Gastroesophageal sphincter (tissue), 4 donors: ENCODE data around the gene GUCY2C. TPM values are rescaled to one million over a fixed set of nuclear protein-coding genes. Genes with fewer than 3 reads are reported as not detected.
"Not testable (repeated sequence)": the region's sequence is repeated elsewhere in the genome, so short reads cannot be mapped to it uniquely, and the experiment has no call there.

Experiments
- ATAC-seq: fragments of 150-250 bp; one replicate; pipeline ENCODE4 v1.9.1; 2016; ENCODE audit warnings: mild to moderate bottlenecking, moderate library complexity
- H3K27ac ChIP-seq, 4 donors: fragments of 200-600 bp; sonication (generic) in 3 of 4; 1 replicate in 3 of 4; 2 replicates in 1 of 4; pipeline ENCODE4 v1.5.1; 2016 to 2019
- H3K27me3 ChIP-seq: fragments of 200-600 bp; sonication (generic); one replicate; pipeline ENCODE4 v1.5.1; 2019
- H3K36me3 ChIP-seq, 2 donors: fragments of 200-600 bp; sonication (generic); one replicate each; pipeline ENCODE4 v1.5.1; 2019; ENCODE audit warnings: control low read depth in 1 of 2
- H3K4me1 ChIP-seq, 3 donors: fragments of 200-600 bp; sonication (generic); 1 replicate in 2 of 3; 2 replicates in 1 of 3; pipeline ENCODE4 v1.5.1; 2016 to 2019; ENCODE audit warnings: control low read depth in 2 of 3
- H3K4me3 ChIP-seq, 2 donors: fragments of 200-600 bp; sonication (generic); one replicate each; pipeline ENCODE4 v1.5.1; 2019; ENCODE audit warnings: mild to moderate bottlenecking in 1 of 2, moderate library complexity in 1 of 2
- H3K9me3 ChIP-seq, 3 donors: fragments of 200-600 bp; sonication (generic); one replicate each; pipeline ENCODE4 v1.5.1; 2017 to 2019; ENCODE audit warnings: control low read depth in 2 of 3
- CTCF ChIP-seq, 4 experiments: fragments of 200-600 bp in 2 of 4; fragments of 450-650 bp in 2 of 4; sonication (generic) in 1 of 4; IDR thresholded peaks; one replicate each; pipeline ENCODE4 v1.5.1; 2017 to 2019; ENCODE audit warnings: antibody characterized with exemption in 4 of 4, mild to moderate bottlenecking in 2 of 4, moderate library complexity in 2 of 4
- EP300 ChIP-seq: sonication (generic); formaldehyde crosslinking; IDR thresholded peaks from one replicate; pipeline ENCODE4 v1.6.1; 2017; ENCODE audit warnings: antibody characterized with exemption, mild to moderate bottlenecking
- POLR2A ChIP-seq, 2 donors: fragments of 450-650 bp; IDR thresholded peaks; one replicate each; pipeline ENCODE4 v1.6.1; 2017; ENCODE audit warnings: antibody characterized with exemption in 2 of 2, mild to moderate bottlenecking in 2 of 2, moderate library complexity in 1 of 2
- POLR2AphosphoS5 ChIP-seq: sonication (generic); formaldehyde crosslinking; IDR thresholded peaks from one replicate; pipeline ENCODE4 v1.6.1; 2017; ENCODE audit warnings: antibody characterized with exemption
- WGBS, 2 donors: methylation state at CpG; one replicate each; pipeline ENCODE4 v1.1.5; 2018; ENCODE audit warnings: low coverage in 1 of 2; 5-methylcytosine and 5-hydroxymethylcytosine counted together
- total RNA-seq, 4 donors: library from RNA; depleted of rRNA; stranded (reverse); fragments of >200 nt; gene quantifications; one replicate each; pipeline ENCODE4 v1.1.0, GENCODE V29; 2016

Gene GUCY2C
- total RNA-seq: not detected

- Histone ChIP-seq H3K36me3 (no peaks in the 10 kb centered on the region), H3K4me3 (no peak within 1 kb of the TSS), H3K27ac (no peak within 1 kb of the TSS), H3K9me3 (no peaks in the 10 kb centered on the region), H3K4me1 (no peaks in the 10 kb centered on the region), H3K27me3 (no peaks in the 10 kb centered on the region)
- 70 to 89% methylated on average over 5 of the region's 8 CpGs for WGBS, 2 donors
- ATAC-seq: no peak
- TF ChIP-seq POLR2A (IDR thresholded peaks at IDR 0.05): no peak
- TF ChIP-seq EP300: no peak
- TF ChIP-seq CTCF (IDR thresholded peaks at IDR 0.05): no peak
Measured at GRCh38 chr12:14696265-14696741, at the start of gene GUCY2C. GUCY2C (minus strand) TSS chr12:14696599; CDS start chr12:14696448, 151 bp downstream.

GRCh38 chr12:14743061-14743460 is 46.7 kb upstream of the GUCY2C start:
- H3K4me1 ChIP-seq: no peaks in the 10 kb centered on the region
- TF ChIP-seq POLR2AphosphoS5 (no peak), POLR2A (IDR thresholded peaks at IDR 0.05) (no peak), EP300 (no peak), CTCF (IDR thresholded peaks at IDR 0.05) (no peak)

GRCh38 chr12:14741942-14742341 is 45.5 kb upstream of the GUCY2C start:
- ATAC-seq: no peak
- TF ChIP-seq POLR2A (IDR thresholded peaks at IDR 0.05): no peak
- TF ChIP-seq EP300: no peak
- no peak for TF ChIP-seq CTCF (IDR thresholded peaks at IDR 0.05)
- TF ChIP-seq POLR2AphosphoS5: no peak
- Histone ChIP-seq H3K4me3 (no peak overlapping the region), H3K36me3 (peaks cover 0 to 14% of the 10 kb centered on the region in 2 donors), H3K27me3 (no peaks in the 10 kb centered on the region), H3K27ac (no peak overlapping the region), H3K9me3 (no peaks in the 10 kb centered on the region), H3K4me1 (no peaks in the 10 kb centered on the region)
- WGBS, 2 donors: 94 to 100% methylated on average over 2 of the region's 2 CpGs

More at GRCh38 chr12:14743061-14743460, 46.7 kb upstream of the GUCY2C start:
- Histone ChIP-seq H3K36me3 (peaks cover 0 to 16% of the 10 kb centered on the region in 2 donors), H3K9me3 (no peaks in the 10 kb centered on the region), H3K27ac (no peak overlapping the region), H3K4me3 (no peak overlapping the region), H3K27me3 (no peaks in the 10 kb centered on the region)
- ATAC-seq: no peak
- 92% methylated on average over 1 of the region's 1 CpG; no CpG with 5 or more reads in 1 of the 2 donors for WGBS, 2 donors

GRCh38 chr12:14741153-14741552 is 44.8 kb upstream of the GUCY2C start:
- ATAC-seq: no peak
- Histone ChIP-seq H3K36me3 (peaks cover 0 to 14% of the 10 kb centered on the region in 2 donors), H3K4me1 (no peaks in the 10 kb centered on the region), H3K27me3 (no peaks in the 10 kb centered on the region), H3K4me3 (no peak overlapping the region), H3K9me3 (no peaks in the 10 kb centered on the region), H3K27ac (no peak overlapping the region)
- 85 to 90% methylated on average over 4 of the region's 4 CpGs for WGBS, 2 donors
- no peak for TF ChIP-seq EP300
- no peak for TF ChIP-seq POLR2A (IDR thresholded peaks at IDR 0.05)
- TF ChIP-seq POLR2AphosphoS5: no peak
- no peak for TF ChIP-seq CTCF (IDR thresholded peaks at IDR 0.05)

GRCh38 chr12:14736441-14736840 is 40.0 kb upstream of the GUCY2C start:
- H3K36me3 ChIP-seq, H3K4me3 ChIP-seq, H3K27ac ChIP-seq, H3K9me3 ChIP-seq, H3K4me1 ChIP-seq, H3K27me3 ChIP-seq, ATAC-seq: not testable (repeated sequence)
- WGBS, 2 donors: 81 to 84% methylated on average over 9 to 10 of the region's 16 CpGs
